Measurements from ENCODE around the gene FGF7.

The FGF7 gene

DNA sequence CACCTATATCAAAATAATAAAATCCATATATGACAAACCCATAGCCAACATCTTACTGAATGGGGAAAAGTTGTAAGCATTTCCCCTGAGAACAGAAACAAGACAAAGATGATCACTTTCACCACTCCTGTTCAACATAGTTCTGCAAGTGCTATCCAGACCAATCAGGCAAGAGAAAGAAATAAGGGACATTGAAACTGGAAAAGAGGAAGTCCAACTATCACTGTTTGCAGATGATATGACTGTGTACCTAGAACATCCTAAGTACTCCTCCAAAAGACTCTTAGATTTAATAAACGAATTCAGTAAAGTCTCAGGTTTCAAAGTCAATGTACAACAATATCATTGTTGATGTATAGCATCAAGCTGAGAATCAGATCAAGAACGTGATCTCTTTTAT lies 35.6 kb upstream of the FGF7 start:
- TF ChIP-seq, protein P1, sequence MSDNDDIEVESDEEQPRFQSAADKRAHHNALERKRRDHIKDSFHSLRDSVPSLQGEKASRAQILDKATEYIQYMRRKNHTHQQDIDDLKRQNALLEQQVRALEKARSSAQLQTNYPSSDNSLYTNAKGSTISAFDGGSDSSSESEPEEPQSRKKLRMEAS (IDR thresholded peaks at IDR 0.05) = no peak
- TF ChIP-seq TAF1 (IDR thresholded peaks at IDR 0.05; ENCODE audit: low read depth) (no peak), EGR1 (IDR thresholded peaks at IDR 0.05) (no peak)

DNA sequence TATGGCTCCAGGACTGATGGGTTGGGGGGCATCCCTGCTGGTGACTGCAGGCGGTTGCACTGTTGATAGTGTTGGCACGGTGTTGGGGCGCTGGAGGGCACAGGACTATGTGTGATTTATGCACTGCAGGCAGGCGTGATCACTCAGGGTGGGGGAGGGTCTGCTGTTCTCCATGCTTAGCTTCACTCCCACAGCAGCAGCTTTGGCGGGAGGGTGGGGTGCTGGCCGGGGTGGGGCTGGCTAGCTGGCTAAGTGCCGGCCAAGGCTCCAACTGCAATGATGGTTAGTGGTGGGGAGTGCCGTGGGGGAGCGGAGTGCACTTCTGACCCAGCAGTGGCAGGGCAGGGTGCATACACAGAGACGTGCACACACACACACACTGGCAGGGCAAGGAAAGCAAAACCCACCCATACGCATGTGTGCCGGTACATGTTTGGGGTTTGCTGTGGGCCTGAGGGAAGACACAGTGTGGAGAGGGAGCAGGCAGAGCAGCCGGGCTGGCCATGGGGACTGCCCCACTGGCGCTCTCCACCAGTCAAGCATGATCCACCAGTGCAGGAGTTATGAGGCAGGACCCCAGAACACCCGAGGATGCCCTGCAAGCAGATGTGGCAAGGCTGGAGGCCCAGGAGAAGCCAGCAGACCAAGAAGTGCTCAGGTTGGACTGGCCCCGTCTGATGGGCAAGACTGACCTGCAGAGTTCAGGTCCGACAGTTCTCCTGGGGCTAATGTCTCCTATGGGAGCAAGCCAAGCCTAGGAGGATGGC lies 16.5 kb upstream of the FGF7 start:
- TF ChIP-seq RAD21 (IDR thresholded peaks at IDR 0.05; ENCODE audit: low read depth) = no peak
- TF ChIP-seq CREB1 (IDR thresholded peaks at IDR 0.05; ENCODE audit: low read depth) = no peak
- TF ChIP-seq, protein P2, sequence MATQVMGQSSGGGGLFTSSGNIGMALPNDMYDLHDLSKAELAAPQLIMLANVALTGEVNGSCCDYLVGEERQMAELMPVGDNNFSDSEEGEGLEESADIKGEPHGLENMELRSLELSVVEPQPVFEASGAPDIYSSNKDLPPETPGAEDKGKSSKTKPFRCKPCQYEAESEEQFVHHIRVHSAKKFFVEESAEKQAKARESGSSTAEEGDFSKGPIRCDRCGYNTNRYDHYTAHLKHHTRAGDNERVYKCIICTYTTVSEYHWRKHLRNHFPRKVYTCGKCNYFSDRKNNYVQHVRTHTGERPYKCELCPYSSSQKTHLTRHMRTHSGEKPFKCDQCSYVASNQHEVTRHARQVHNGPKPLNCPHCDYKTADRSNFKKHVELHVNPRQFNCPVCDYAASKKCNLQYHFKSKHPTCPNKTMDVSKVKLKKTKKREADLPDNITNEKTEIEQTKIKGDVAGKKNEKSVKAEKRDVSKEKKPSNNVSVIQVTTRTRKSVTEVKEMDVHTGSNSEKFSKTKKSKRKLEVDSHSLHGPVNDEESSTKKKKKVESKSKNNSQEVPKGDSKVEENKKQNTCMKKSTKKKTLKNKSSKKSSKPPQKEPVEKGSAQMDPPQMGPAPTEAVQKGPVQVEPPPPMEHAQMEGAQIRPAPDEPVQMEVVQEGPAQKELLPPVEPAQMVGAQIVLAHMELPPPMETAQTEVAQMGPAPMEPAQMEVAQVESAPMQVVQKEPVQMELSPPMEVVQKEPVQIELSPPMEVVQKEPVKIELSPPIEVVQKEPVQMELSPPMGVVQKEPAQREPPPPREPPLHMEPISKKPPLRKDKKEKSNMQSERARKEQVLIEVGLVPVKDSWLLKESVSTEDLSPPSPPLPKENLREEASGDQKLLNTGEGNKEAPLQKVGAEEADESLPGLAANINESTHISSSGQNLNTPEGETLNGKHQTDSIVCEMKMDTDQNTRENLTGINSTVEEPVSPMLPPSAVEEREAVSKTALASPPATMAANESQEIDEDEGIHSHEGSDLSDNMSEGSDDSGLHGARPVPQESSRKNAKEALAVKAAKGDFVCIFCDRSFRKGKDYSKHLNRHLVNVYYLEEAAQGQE (IDR thresholded peaks at IDR 0.05; ENCODE audit: low read depth) = no peak
- TF ChIP-seq EP300 (IDR thresholded peaks at IDR 0.05; ENCODE audit: borderline replicate concordance) = no peak
- no peak for TF ChIP-seq TAF1 (IDR thresholded peaks at IDR 0.05; ENCODE audit: low read depth)
- no peak for TF ChIP-seq FOXM1 (IDR thresholded peaks at IDR 0.05; ENCODE audit: borderline replicate concordance, low read depth)
- no peak for TF ChIP-seq YY1 (IDR thresholded peaks at IDR 0.05; ENCODE audit: low read depth)
- TF ChIP-seq CEBPB (IDR thresholded peaks at IDR 0.05) = no peak
- TF ChIP-seq EGR1 (IDR thresholded peaks at IDR 0.05) = no peak
- TF ChIP-seq, protein P3, sequence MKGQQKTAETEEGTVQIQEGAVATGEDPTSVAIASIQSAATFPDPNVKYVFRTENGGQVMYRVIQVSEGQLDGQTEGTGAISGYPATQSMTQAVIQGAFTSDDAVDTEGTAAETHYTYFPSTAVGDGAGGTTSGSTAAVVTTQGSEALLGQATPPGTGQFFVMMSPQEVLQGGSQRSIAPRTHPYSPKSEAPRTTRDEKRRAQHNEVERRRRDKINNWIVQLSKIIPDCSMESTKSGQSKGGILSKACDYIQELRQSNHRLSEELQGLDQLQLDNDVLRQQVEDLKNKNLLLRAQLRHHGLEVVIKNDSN (IDR thresholded peaks at IDR 0.05) = no peak
- TF ChIP-seq, protein P1 (IDR thresholded peaks at IDR 0.05) = no peak
- TF ChIP-seq ZBTB7A (IDR thresholded peaks at IDR 0.05; ENCODE audit: low read depth) = no peak
- TF ChIP-seq TCF12 (IDR thresholded peaks at IDR 0.05; ENCODE audit: low read depth) = no peak
- no peak for TF ChIP-seq TEAD4 (IDR thresholded peaks at IDR 0.05)
- TF ChIP-seq NFIC (IDR thresholded peaks at IDR 0.05) = no peak

DNA sequence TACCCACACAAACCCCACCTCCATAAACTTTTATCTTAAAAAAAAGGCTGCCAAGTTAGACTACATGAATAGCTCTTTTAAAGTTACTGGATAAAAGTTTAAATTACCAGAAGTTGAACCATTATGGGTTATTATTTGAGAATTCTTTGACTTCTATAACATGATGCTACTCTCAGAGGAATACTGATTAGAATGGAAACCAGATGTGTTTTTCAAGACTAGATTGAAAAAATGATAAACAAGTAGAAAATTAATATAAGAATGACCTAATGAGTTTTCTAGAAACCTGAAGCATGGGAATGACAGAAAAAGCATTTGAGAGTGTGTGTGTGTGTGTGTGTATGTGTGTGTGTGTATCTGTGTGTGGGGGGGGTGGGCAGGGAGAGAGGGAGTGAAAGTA lies 12.4 kb upstream of the FGF7 start:
- TF ChIP-seq TAF1 (IDR thresholded peaks at IDR 0.05; ENCODE audit: low read depth) = no peak
- TF ChIP-seq, protein P2 (IDR thresholded peaks at IDR 0.05; ENCODE audit: low read depth) = no peak
- TF ChIP-seq ZBTB7A (IDR thresholded peaks at IDR 0.05; ENCODE audit: low read depth) = no peak
- TF ChIP-seq YY1 (IDR thresholded peaks at IDR 0.05; ENCODE audit: low read depth) = no peak
- no peak for TF ChIP-seq FOXM1 (IDR thresholded peaks at IDR 0.05; ENCODE audit: borderline replicate concordance, low read depth)
- no peak for TF ChIP-seq CREB1 (IDR thresholded peaks at IDR 0.05; ENCODE audit: low read depth)
- TF ChIP-seq NFIC (IDR thresholded peaks at IDR 0.05) = no peak
- no peak for TF ChIP-seq TCF12 (IDR thresholded peaks at IDR 0.05; ENCODE audit: low read depth)
- TF ChIP-seq EGR1 (IDR thresholded peaks at IDR 0.05) = no peak
- no peak for TF ChIP-seq RAD21 (IDR thresholded peaks at IDR 0.05; ENCODE audit: low read depth)
- TF ChIP-seq, protein P1 (IDR thresholded peaks at IDR 0.05) = no peak
- TF ChIP-seq CEBPB (IDR thresholded peaks at IDR 0.05) = no peak
- TF ChIP-seq TEAD4 (IDR thresholded peaks at IDR 0.05) = no peak
- TF ChIP-seq, protein P3 (IDR thresholded peaks at IDR 0.05) = no peak
- no peak for TF ChIP-seq EP300 (IDR thresholded peaks at IDR 0.05; ENCODE audit: borderline replicate concordance)

DNA sequence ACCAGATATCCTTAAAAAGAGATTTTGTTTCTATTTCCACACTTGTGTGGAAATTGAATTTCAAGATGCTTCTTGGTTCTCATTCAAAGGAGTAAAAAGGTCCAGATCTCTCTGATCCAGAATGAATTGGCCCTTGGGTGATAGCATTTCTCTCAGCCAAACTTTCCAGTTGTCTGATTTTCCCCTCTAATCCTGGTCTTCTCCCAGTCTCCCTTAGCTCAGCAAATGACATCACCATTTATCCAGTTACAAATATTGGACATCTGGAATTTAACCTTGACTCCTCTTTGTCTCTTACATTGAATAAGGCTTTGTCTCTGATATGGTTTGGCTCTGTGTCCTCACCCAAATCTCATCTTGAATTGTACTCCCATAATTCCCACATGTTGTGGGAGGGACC lies 10.2 kb upstream of the FGF7 start:
- TF ChIP-seq FOXM1 (IDR thresholded peaks at IDR 0.05; ENCODE audit: borderline replicate concordance, low read depth) (no peak), TAF1 (IDR thresholded peaks at IDR 0.05; ENCODE audit: low read depth) (no peak), TCF12 (IDR thresholded peaks at IDR 0.05; ENCODE audit: low read depth) (no peak), YY1 (IDR thresholded peaks at IDR 0.05; ENCODE audit: low read depth) (no peak), ZBTB7A (IDR thresholded peaks at IDR 0.05; ENCODE audit: low read depth) (no peak), CEBPB (IDR thresholded peaks at IDR 0.05) (no peak)

DNA sequence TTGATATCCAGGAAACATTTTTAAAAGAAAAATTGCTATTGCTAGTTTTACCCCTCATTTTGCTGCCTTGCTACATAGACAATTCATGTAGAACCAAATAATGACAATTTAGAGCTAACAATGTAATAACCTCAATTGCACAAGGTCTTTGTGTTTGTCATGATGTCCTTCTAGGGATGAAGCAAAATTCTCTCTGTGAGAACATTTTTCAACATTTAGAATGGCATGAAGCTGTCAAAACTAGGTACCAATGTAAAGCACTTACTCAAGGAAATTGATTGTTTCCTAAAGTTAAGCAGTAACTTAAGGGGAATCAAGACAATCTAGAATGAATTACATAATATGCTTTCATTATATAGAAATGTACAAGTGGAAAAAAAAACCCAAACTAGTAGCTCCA lies 7.9 kb upstream of the FGF7 start:
- TF ChIP-seq EP300 (IDR thresholded peaks at IDR 0.05; ENCODE audit: borderline replicate concordance) = no peak
- TF ChIP-seq YY1 (IDR thresholded peaks at IDR 0.05; ENCODE audit: low read depth) = no peak

DNA sequence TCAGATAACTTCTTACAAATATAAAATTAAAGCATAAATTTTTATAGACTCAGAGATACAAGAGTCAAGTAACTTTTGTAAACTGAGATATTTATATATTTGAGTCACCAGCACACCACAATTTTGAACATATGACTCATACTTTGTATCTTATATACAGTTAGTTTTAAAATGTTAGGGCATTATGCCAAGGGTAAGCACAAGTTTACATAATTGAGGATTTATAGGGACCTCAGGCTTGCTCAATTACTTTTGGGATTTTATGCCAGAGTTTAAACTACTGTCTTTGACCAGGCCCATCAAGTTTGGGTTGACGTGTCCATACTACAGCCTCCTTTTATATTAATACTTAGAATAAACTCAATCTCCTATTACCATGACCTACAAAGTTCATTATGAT lies 7.4 kb upstream of the FGF7 start:
- TF ChIP-seq ZBTB7A (IDR thresholded peaks at IDR 0.05; ENCODE audit: low read depth) (no peak), CEBPB (IDR thresholded peaks at IDR 0.05) (no peak), TEAD4 (IDR thresholded peaks at IDR 0.05) (no peak), TCF12 (IDR thresholded peaks at IDR 0.05; ENCODE audit: low read depth) (no peak), NFIC (IDR thresholded peaks at IDR 0.05) (no peak), EGR1 (IDR thresholded peaks at IDR 0.05) (no peak), EP300 (IDR thresholded peaks at IDR 0.05; ENCODE audit: borderline replicate concordance) (no peak), CREB1 (IDR thresholded peaks at IDR 0.05; ENCODE audit: low read depth) (no peak), FOXM1 (IDR thresholded peaks at IDR 0.05; ENCODE audit: borderline replicate concordance, low read depth) (no peak), RAD21 (IDR thresholded peaks at IDR 0.05; ENCODE audit: low read depth) (no peak), TAF1 (IDR thresholded peaks at IDR 0.05; ENCODE audit: low read depth) (no peak), YY1 (IDR thresholded peaks at IDR 0.05; ENCODE audit: low read depth) (no peak)
- TF ChIP-seq, protein P1 (IDR thresholded peaks at IDR 0.05) = no peak
- TF ChIP-seq, protein P3 (IDR thresholded peaks at IDR 0.05) = no peak
- TF ChIP-seq, protein P2 (IDR thresholded peaks at IDR 0.05; ENCODE audit: low read depth) = no peak
